Measurements from ENCODE around the gene PRM1. TPM values are rescaled to one million over a fixed set of nuclear protein-coding genes. Genes with fewer than 3 reads are reported as not detected.

The PRM1 gene
- total RNA-seq, 1 experiment from 2014 or later, result not detected

DNA sequence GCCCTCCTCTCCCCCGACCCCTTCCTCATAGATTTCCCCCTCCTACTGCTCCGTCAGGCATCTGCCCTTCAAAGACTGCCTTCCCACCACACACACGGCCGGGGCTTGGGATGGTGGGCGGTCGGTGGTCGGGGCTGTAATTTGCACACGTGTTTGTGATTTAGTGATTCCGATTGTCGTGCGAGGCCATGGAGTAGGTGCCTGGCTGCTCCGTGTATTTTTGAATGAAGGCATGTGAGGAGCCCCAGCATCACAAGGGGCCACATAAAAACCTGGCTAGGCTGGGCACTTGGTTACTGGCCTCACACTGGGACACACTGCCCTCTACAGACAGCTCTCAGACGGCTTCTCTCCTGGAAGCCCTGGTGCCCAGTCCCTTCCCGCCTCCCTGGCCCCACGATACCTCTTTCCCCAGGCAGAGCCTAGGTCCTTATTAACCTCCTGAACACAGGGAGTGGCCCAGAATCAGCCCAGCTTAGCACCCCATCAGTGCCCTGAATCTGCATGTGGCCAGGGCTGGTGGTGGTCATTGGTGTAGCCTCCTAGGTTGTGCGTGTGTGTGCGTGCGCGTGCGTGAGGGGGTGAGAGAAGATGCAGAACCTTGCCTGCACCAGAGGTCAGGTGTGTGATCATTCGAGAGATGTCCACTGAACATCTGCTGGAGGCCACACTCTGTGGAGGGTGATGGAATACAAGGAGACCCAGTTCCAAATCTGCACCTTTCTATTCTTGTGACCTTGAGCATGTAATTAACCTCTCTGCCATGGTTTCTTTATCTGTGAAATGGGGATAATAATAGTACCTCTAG is 23.8 kb downstream of the PRM1 start:
- intact Hi-C loops (cut with micrococcal nuclease; ENCODE audit: unreplicated experiment), result loop anchor here (1.0 to 5.0 kb wide), 3 partner anchors 99 to 286 kb away; no protein-coding TSS in a partner anchor
- Histone ChIP-seq H3K27ac (ENCODE audit: low read depth, low read length, poor library complexity, severe bottlenecking) (peak overlapping the region; percentile 72), H3K4me1 (ENCODE audit: insufficient read depth, low read length, poor library complexity, severe bottlenecking) (peaks cover 14% of the 10 kb centered on the region), H3K9me3 (ENCODE audit: low read depth, low read length, poor library complexity, severe bottlenecking) (no peaks in the 10 kb centered on the region), H3K36me3 (ENCODE audit: insufficient read depth, low read length, poor library complexity, severe bottlenecking) (no peaks in the 10 kb centered on the region), H3K27me3 (replicated peaks; ENCODE audit: insufficient read depth, low read depth, low read length, poor library complexity) (peaks cover 16% of the 10 kb centered on the region), H3K4me3 (ENCODE audit: low read depth, low read length, poor library complexity, severe bottlenecking) (peak overlapping the region; percentile 73)
- ChIA-PET POLR2A (ENCODE audit: low non-redundant PET) (no interaction called here), CTCF (interaction anchor here (0.8 to 3.4 kb wide), 3 partner anchors 100 to 286 kb away, joined by 3 to 14 read pairs (median 3); no protein-coding TSS in a partner anchor)
- no TSS peak for BruUV-seq (replicated peaks)
- peak; percentile 87 for DNase-seq (ENCODE audit: low spot score)
- TF ChIP-seq, protein P1, sequence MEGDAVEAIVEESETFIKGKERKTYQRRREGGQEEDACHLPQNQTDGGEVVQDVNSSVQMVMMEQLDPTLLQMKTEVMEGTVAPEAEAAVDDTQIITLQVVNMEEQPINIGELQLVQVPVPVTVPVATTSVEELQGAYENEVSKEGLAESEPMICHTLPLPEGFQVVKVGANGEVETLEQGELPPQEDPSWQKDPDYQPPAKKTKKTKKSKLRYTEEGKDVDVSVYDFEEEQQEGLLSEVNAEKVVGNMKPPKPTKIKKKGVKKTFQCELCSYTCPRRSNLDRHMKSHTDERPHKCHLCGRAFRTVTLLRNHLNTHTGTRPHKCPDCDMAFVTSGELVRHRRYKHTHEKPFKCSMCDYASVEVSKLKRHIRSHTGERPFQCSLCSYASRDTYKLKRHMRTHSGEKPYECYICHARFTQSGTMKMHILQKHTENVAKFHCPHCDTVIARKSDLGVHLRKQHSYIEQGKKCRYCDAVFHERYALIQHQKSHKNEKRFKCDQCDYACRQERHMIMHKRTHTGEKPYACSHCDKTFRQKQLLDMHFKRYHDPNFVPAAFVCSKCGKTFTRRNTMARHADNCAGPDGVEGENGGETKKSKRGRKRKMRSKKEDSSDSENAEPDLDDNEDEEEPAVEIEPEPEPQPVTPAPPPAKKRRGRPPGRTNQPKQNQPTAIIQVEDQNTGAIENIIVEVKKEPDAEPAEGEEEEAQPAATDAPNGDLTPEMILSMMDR (conservative IDR thresholded peaks at IDR 0.05; ENCODE audit: low read depth, low read length), result peak; percentile 80
- TF ChIP-seq EZH2 (IDR thresholded peaks at IDR 0.05; ENCODE audit: borderline replicate concordance, low read depth, low read length, poor library complexity, severe bottlenecking), result no peak

DNA sequence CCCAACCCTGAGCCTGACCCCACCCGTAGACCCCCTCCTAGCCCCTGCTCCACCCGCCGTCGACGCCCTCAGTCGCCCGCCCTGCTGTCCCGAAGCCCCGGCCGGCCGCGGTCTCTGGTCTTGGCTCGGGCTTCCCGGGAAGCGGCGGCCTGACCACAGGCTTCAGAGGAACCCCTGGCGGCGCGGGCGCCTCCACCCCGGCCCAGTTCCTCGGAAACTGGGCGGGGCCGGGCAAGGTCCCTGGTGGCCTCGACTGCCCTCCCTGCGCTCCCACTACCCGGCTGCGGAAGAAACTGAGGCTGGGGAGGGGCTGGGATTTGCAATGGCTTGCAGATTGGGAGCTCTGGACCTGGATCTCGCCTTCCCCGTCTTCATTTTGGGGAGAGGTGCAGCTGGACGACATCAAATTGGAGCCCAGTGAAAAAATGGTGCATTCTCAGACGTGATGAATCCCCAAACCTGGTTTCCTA is 24.4 kb downstream of the PRM1 start:
- CTCF ChIA-PET, result interaction anchor here (0.5 to 3.4 kb wide), 10 partner anchors 101 to 617 kb away, joined by 3 to 14 read pairs (median 4); no protein-coding TSS in a partner anchor
- H3K27ac ChIP-seq (ENCODE audit: low read depth, low read length, poor library complexity, severe bottlenecking), result peak overlapping the region; percentile 72
- H3K9me3 ChIP-seq (ENCODE audit: low read depth, low read length, poor library complexity, severe bottlenecking), result no peaks in the 10 kb centered on the region
- no TSS peak for BruUV-seq (replicated peaks)
- H3K4me3 ChIP-seq (ENCODE audit: low read depth, low read length, poor library complexity, severe bottlenecking), result peak overlapping the region; percentile 73
- POLR2A ChIA-PET (ENCODE audit: low non-redundant PET), result interaction anchor here (0.6 kb wide), 2 partner anchors 91 to 161 kb away, joined by 4 read pairs; no protein-coding TSS in a partner anchor
- H3K27me3 ChIP-seq (replicated peaks; ENCODE audit: insufficient read depth, low read depth, low read length, poor library complexity), result peaks cover 16% of the 10 kb centered on the region
- H3K36me3 ChIP-seq (ENCODE audit: insufficient read depth, low read length, poor library complexity, severe bottlenecking), result no peaks in the 10 kb centered on the region
- no peak for TF ChIP-seq EZH2 (IDR thresholded peaks at IDR 0.05; ENCODE audit: borderline replicate concordance, low read depth, low read length, poor library complexity, severe bottlenecking)
- TF ChIP-seq, protein P1 (conservative IDR thresholded peaks at IDR 0.05; ENCODE audit: low read depth, low read length), result no peak
- intact Hi-C loops (cut with micrococcal nuclease; ENCODE audit: unreplicated experiment), result loop anchor here (1.0 to 5.0 kb wide), 3 partner anchors 100 to 285 kb away; no protein-coding TSS in a partner anchor
- peak; percentile 29 for DNase-seq (ENCODE audit: low spot score)
- peaks cover 14% of the 10 kb centered on the region for H3K4me1 ChIP-seq (ENCODE audit: insufficient read depth, low read length, poor library complexity, severe bottlenecking)

DNA sequence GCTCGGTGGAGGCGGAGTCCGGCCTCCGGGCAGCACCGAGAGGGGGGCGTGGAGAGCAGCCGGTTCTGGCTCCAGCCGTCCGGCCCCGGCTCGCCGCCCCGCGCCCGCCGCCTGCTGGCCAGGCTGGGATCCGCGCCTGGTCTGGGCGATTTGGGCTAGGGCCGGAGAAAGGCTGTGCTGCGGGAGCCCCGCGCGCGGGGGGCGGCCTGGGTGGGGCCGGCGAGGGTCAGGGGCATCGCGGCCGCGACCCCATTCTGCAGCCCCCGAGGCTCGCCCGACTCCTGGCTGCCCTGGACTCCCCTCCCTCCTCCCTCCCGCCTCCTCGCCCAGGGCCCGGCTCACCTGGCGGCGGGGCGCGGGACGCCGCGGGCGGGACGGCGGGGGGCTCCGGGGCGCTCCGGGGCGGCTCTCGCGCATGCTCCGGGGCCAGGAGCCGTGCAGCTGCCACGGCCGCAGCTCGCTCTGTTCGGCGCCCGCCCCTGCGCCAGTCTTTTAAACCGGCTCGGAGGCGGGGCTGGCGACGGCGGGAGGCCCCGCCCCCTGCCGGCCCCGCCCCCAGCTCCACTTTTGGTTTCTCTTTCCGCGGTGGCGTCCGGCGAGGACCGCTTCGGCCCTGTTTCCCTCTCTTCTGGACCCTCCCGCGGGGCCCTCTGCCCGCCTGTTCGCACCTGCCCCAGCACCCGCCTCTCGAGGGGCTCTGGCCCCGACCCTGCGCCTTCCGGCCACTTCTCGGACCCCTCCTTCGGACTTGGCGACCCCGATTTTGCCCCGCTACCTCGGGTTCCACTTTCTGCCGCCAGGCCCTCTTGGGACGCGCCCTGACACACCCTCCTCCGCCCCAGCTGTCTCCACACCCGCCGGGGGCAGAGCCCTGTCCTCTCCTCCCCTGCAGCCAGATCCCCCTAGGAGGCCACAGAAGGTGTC is 25.1 kb downstream of the PRM1 start, which contains the start of gene SOCS1:
Gene SOCS1 (minus strand): TSS at position 468 of the 924 bp plus-strand sequence. CDS start 726 bp downstream, outside the sequence.
- peak; percentile 84 for DNase-seq (ENCODE audit: low spot score)
- peak within 1 kb of the TSS; percentile 73 for H3K4me3 ChIP-seq (ENCODE audit: low read depth, low read length, poor library complexity, severe bottlenecking)
- no peaks in the 10 kb centered on the region for H3K36me3 ChIP-seq (ENCODE audit: insufficient read depth, low read length, poor library complexity, severe bottlenecking)
- BruUV-seq (replicated peaks), result no TSS peak
- ChIA-PET POLR2A (ENCODE audit: low non-redundant PET) (interaction anchor here (0.6 kb wide), 2 partner anchors 91 to 161 kb away, joined by 4 read pairs; no protein-coding TSS in a partner anchor), CTCF (interaction anchor here (0.5 to 3.4 kb wide), 14 partner anchors 8 to 618 kb away, joined by 3 to 14 read pairs (median 4); partner anchors contain the start of gene DEXI)
- TF ChIP-seq, protein P1 (conservative IDR thresholded peaks at IDR 0.05; ENCODE audit: low read depth, low read length), result peak; percentile 59
- TF ChIP-seq EZH2 (IDR thresholded peaks at IDR 0.05; ENCODE audit: borderline replicate concordance, low read depth, low read length, poor library complexity, severe bottlenecking), result no peak
- H3K27me3 ChIP-seq (replicated peaks; ENCODE audit: insufficient read depth, low read depth, low read length, poor library complexity), result peaks cover 16% of the 10 kb centered on the region
- intact Hi-C loops (cut with micrococcal nuclease; ENCODE audit: unreplicated experiment), result loop anchor here (5.0 kb wide), 1 partner anchor 154 kb away; no protein-coding TSS in a partner anchor
- peak within 1 kb of the TSS; percentile 72 for H3K27ac ChIP-seq (ENCODE audit: low read depth, low read length, poor library complexity, severe bottlenecking)
- H3K4me1 ChIP-seq (ENCODE audit: insufficient read depth, low read length, poor library complexity, severe bottlenecking), result peaks cover 14% of the 10 kb centered on the region
- H3K9me3 ChIP-seq (ENCODE audit: low read depth, low read length, poor library complexity, severe bottlenecking), result no peaks in the 10 kb centered on the region
